Right ventricle myocardium superior (tissue), 1 donor: ENCODE measurements around the gene GULP1. TPM values are rescaled to one million over a fixed set of nuclear protein-coding genes. Genes with fewer than 3 reads are reported as not detected.
"Not testable (repeated sequence)": the region's sequence is repeated elsewhere in the genome, so short reads cannot be mapped to it uniquely, and the experiment has no call there.

Source experiments
- ATAC-seq: fragments of 200-7000 bp; cut with Tn5 transposase; one replicate; pipeline ENCODE4 v1.9.1; 2020; ENCODE audit warnings: mild to moderate bottlenecking; ENCODE audit not compliant: poor library complexity
- DNase-seq: peaks from one replicate; pipeline ENCODE4 v3.0.0-alpha.2; 2020
- intact Hi-C: fragments of 100-400 bp; cut with DNase I; formaldehyde crosslinking; loops from one replicate; pipeline ENCODE4 v1.11.2; 2022
- total RNA-seq: library from RNA; stranded (reverse); fragmentation: NEBNext Ultra II Directional; extraction: Animal tissue kit (Norgen Biotek cat#: 25700); gene quantifications from one replicate; pipeline ENCODE4 v1.2.1, GENCODE V29; 2021
- donor health status: DM: no; HTN: yes; CAD: no; lungs with severe emphysema.

The GULP1 gene
- total RNA-seq, 1 donor from 2014 or later = 4.6 TPM

GRCh38 chr2:188285774-188286173 is 5.9 kb upstream of the GULP1 start:
- ATAC-seq (no peak), DNase-seq (no peak)
- intact Hi-C loops = no loop called here

GRCh38 chr2:188291142-188291616 is 495 bp upstream of the GULP1 start:
- ATAC-seq (peak; percentile 12), DNase-seq (peak; percentile 41)
- intact Hi-C loops = loop anchor here (5.0 kb wide), 1 partner anchor 81 kb away; no protein-coding TSS in a partner anchor

DNA sequence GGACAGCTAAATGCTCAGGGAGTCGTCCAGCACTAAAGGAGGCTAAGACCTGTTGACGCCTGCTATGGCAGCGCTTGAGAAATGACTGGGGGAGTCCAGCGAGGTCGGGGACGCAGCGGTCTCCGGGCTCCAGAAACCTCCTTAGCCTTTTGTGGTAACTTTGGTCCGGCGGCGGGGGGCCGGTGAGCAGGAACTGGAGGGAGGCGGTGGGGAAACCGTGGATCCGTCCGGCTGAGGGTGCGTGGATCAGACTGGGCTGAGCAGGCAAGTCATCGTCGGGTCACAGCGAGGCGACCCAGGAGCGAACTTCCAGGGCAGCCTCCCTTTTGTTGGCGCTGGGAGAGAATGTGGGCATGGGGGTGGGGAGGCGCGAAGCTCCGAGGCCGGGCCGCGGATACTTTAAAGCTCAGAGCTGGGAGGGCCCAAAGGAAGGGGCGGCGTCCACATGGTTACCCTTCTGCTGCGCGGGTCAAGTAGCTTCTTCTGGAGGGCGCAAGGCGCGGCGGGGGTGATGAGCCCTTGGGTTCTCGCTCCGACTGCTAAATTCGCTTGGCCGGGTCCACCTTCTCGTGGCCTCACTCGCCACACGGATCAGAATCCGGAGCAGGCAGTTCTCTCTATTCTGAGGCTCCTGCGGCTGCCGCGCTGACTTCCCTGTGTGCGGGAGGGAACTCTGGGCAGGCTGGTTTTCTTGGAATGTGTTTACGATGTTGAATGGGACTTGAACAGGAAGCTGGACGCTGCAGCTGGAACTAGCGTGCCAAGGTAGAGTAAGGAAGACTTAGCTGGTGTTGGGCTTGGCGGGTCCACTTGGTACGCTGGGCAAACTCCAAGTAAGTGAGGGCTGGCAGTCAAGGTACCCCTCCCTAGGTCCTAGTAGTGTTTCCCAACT is 920 bp downstream of the GULP1 start:
- intact Hi-C loops = loop anchor here (5.0 kb wide), 1 partner anchor 80 kb away; no protein-coding TSS in a partner anchor
- DNase-seq = peak; percentile 84
- ATAC-seq = peak; percentile 89

DNA sequence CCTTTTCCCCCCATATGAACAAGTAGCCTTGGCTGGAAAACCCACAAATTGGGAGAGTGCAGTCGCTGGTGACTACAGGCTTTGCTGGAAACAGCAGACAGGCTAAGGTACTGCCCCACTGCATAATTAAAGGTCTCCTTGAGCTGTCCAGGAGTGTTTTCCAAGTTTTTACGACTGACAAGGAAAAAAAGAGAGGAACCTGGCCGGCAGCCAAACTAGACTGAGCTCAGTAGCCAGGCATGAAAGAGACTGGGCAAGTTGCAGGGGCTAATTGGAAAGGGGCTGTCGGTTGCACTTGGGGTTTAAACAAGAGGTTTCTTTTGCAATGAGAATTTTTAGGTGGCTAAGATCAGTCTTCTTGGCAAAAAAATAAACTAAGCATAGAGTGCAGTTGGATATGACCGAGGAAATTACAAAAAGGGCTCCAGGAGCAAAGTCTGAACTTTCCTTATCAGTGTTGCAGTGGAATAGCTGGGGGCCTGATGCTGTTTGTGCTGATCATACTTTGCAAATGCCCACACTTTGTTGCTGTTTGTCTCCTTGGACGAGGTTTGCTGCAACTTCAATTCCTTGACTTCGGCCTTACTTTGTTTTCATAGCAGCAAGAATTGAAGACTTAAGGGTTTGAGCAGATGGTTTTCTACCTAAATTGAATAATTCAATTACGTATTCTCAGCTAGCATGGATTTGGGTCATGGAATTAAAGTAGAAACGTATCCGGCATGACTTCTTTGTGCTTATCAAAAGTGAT is 2.1 kb downstream of the GULP1 start:
- ATAC-seq (peak; percentile 35), DNase-seq (peak; percentile 65)
- intact Hi-C loops = loop anchor here (5.0 kb wide), 1 partner anchor 79 kb away; no protein-coding TSS in a partner anchor

DNA sequence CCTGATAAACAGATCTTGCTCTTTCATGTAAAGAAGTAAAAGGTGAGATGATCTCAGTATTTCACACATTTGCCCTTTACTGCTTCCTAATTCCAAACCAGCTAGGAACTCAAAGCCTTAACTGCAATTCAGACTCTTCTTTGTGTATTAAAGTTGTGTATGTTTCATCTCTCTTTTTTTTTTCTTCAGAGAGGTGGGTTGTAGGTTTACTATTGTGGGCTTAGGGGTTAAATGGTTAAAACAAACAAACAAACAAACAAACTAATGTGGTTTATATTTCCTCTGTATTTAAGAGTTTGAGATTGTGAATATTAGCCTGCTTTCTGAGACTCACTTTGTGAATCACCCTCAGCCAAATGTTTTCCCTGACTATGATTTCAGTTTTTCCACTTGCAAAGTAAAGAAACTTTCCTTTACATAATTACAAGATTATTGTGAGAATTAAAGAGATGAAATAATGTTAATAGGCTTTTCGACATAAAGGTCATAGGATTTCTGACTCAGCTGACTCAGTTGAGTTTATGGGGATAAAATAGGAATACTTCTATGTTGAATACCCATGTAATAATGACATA is 2.8 kb downstream of the GULP1 start:
- intact Hi-C loops = loop anchor here (5.0 kb wide), 1 partner anchor 78 kb away; no protein-coding TSS in a partner anchor
- ATAC-seq (no peak), DNase-seq (no peak)

DNA sequence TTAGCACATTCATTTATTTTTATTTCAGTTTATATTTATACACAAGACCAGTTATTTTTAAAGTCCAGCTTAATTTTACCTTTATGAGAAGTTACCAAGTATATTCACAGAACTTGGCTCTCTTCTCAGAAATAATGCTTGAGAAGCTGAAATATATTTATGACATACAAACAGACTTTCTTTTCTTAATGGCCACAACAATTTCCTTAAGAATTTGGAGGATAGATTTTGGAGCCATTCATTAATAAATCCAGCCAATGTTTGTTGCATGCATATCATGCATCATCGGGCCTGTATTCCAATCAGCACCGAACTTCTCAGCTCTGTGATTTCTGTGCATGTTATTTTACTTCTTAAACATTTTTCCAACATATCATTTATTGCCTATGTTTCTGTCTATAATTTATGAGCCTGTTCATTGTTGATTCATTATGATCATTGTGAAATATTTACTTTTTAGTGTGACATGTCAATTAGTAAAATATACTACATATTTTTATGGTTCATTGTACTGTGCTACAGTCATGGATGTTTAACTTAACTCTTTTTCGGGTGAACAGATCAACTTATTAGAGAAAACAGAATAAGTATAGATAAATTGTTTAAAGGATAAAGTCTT is 3.5 kb downstream of the GULP1 start:
- intact Hi-C loops = no loop called here
- DNase-seq (no peak), ATAC-seq (no peak)

- no peak for ATAC-seq
- DNase-seq = no peak
- intact Hi-C loops = no loop called here
Observed at GRCh38 chr2:188297978-188298377, 6.3 kb downstream of the GULP1 start.

DNA sequence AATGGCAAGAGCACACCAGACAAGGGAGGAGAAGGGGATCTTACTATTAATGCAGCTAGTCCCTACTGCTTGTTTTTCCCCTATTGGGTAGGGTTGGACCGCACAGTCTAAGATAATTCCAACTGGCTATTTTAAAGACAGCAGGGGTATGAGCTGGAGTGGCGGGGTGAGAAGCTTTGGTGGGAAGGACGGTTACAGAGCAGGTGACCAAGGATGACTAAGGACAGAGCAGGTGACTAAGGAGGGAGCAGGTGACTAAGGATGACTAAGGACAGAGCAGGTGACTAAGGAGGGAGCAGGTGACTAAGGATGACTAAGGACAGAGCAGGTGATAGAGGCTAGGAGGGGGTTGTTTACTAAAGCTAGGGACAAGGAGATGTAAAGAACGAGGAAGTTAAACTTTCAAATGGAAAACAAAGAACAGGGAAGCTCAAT is 7.3 kb downstream of the GULP1 start:
- DNase-seq, intact Hi-C loops, ATAC-seq: not testable (repeated sequence)

DNA sequence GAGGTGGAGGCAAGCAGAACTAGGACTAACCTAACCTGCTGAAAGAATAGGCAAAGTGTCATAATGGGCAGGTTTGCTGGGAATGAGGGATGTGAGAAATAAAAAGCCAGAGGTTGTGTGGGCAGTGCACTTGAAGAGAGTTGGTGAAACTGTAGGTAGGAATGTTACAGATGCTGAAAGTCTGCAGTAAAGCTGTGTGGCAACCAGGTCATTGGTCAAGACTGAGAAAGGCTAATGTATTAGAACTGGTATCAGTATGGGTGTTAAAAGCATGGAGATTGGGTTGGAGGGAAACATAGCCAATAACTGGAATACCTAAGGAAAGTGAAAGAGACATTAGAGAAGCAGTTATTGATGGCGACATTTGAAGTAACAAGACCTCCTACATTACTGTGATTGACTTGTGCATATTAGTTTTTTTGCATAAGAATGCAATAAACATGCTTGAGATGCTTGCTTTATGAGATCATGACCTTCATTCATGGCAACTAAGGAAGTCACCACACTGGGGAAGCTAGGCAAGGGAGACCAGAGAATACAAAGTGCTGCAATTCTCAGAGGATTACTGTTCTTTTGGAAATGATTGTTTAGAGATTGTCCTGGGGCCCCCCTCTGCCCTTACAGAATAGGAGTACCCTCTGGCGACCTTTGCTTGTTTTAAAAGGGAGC is 11.8 kb downstream of the GULP1 start:
- ATAC-seq (no peak), DNase-seq (no peak)
- intact Hi-C loops = no loop called here

GRCh38 chr2:188305271-188305670 is 13.6 kb downstream of the GULP1 start:
- intact Hi-C loops = no loop called here
- DNase-seq (no peak), ATAC-seq (no peak)

GRCh38 chr2:188306271-188306670 is 14.6 kb downstream of the GULP1 start:
- DNase-seq = no peak
- ATAC-seq = no peak
- intact Hi-C loops = no loop called here

DNA sequence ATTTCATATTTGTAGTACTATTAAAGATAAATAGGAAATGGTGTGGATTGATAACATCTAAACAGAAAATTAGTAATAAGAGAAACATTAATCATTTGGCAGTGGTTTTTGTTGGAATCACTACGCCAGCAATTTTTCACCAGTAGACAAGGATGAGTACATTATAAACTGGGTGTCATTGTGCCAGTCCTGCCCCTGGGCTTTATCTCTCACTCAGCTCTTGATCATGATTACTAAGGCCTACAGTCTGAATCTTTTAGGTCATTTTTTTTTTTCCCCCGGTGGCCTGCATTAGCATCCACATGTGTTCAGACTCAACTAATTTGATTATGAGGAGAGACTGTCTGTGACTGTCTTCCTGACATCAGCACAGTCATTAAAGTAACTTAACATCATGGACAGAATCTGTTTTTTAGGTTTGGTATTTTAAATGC is 16.2 kb downstream of the GULP1 start:
- ATAC-seq (no peak), DNase-seq (no peak)
- intact Hi-C loops = no loop called here

GRCh38 chr2:188308483-188308882 is 16.8 kb downstream of the GULP1 start:
- ATAC-seq = no peak
- DNase-seq = no peak
- intact Hi-C loops = no loop called here

DNA sequence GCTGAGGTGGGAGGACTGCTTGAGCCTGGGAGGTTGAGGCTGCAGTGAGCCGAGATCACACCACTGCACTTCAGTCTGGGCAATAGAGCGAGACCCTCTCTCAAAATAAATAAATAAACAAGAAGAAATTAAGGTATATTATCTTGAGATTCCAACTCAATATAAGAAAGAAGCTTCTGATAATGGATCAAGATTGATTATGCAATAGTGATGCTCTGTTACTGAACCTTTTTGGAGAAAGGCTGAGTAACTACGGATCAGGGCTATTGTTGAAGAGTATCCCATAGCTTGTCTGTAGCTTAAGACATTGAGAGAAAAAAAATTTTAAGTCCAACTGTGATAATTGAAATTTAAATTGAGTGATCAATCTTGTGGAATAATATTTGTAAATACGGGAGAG is 17.7 kb downstream of the GULP1 start:
- intact Hi-C loops = no loop called here
- DNase-seq (no peak), ATAC-seq (no peak)

DNA sequence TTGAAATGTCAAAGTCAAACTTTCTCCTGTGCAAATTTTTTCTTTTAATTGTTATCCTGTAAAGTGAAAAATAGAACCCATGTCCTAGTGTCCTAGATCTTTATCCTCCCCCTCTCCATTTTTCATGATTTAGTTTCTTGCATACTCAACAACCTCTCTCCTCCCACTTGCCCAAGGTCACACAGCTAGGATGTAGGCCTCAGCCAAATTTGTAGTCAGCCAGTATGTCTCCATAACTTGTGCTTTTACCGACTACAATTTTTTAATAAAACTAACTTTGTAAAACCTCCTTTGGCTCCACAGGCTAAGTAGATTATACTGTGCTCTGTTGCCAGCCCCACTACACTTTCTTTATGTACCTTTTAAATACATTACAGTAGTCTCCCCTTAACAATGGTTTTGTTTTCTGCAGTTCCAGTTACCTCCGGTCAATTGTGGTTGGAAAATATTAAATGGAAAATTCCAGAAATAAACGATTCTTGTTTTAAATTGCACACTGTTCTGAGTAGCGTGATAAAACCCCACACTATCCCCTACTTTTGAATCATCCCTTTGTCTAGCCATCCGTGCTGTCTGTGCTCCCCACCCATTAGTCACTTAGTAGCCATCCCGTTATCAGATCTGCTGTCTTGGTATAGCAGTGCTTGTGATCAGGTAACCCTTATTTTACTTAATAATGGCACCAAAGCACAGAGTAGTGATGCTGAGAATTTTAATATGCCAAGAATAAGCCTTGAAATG is 22.8 kb downstream of the GULP1 start:
- DNase-seq = no peak
- intact Hi-C loops = no loop called here
- no peak for ATAC-seq

GRCh38 chr2:188315750-188316149 is 24.1 kb downstream of the GULP1 start:
- intact Hi-C loops = no loop called here
- DNase-seq (no peak), ATAC-seq (no peak)

DNA sequence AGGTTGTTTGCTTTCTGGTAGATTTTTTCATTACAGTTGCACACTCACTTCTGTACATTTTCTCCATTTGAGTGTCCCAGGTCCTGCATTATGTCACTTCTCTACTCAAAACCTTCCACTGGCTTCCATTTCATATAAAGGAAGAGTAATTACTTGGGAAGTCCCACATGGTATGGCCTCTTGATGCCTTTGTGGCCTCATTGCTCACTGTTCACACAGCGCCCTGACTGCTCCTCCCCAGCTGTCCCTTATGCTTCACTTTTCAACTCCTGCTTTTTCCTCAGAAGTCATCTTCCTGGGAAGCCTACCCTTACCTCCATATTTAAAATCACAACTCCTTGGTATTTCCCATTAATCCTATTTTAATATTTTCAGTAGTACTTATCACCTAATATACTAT is 24.7 kb downstream of the GULP1 start:
- ATAC-seq (no peak), DNase-seq (no peak)
- intact Hi-C loops = no loop called here
